ENCODE measurements around the gene YJEFN3. TPM values are rescaled to one million over a fixed set of nuclear protein-coding genes. Genes with fewer than 3 reads are reported as not detected.

YJEFN3 gene
- total RNA-seq, 1 donor from 2014 or later, result 9.5 TPM

- intact Hi-C loops (cut with micrococcal nuclease), result loop anchor here (1.0 kb wide), 2 partner anchors 27 to 196 kb away; partner anchors contain the start of genes MAU2 and SUGP1
Measured at GRCh38 chr19:19515642-19516519, 12.8 kb upstream of the YJEFN3 start, which contains the start of gene NDUFA13. Gene NDUFA13 (plus strand): TSS chr19:19516225. CDS start chr19:19516239, 14 bp downstream.

- intact Hi-C loops (cut with micrococcal nuclease), result no loop called here
Measured at GRCh38 chr19:19517235-19517619, 11.5 kb upstream of the YJEFN3 start.

GRCh38 chr19:19520989-19521388 is 7.7 kb upstream of the YJEFN3 start:
- intact Hi-C loops (cut with micrococcal nuclease), result no loop called here

GRCh38 chr19:19523177-19523576 is 5.5 kb upstream of the YJEFN3 start:
- intact Hi-C loops (cut with micrococcal nuclease), result no loop called here

GRCh38 chr19:19524053-19524452 is 4.7 kb upstream of the YJEFN3 start:
- intact Hi-C loops (cut with micrococcal nuclease), result no loop called here

GRCh38 chr19:19525611-19526380 is 2.9 kb upstream of the YJEFN3 start:
- intact Hi-C loops (cut with micrococcal nuclease), result no loop called here

GRCh38 chr19:19526581-19527370 is 1.9 kb upstream of the YJEFN3 start:
- intact Hi-C loops (cut with micrococcal nuclease), result no loop called here

GRCh38 chr19:19527371-19527656 is 1.4 kb upstream of the YJEFN3 start:
- intact Hi-C loops (cut with micrococcal nuclease), result no loop called here

GRCh38 chr19:19527674-19528625 is 761 bp upstream of the YJEFN3 start:
- intact Hi-C loops (cut with micrococcal nuclease), result no loop called here

GRCh38 chr19:19529783-19530422 is 1.2 kb downstream of the YJEFN3 start:
- intact Hi-C loops (cut with micrococcal nuclease), result loop anchor here (5.0 kb wide), 2 partner anchors 132 to 247 kb away; partner anchors contain the start of gene ATP13A1

GRCh38 chr19:19530423-19530804 is 1.7 kb downstream of the YJEFN3 start:
- intact Hi-C loops (cut with micrococcal nuclease), result loop anchor here (5.0 kb wide), 2 partner anchors 132 to 247 kb away; partner anchors contain the start of gene ATP13A1

GRCh38 chr19:19530889-19531288 is 2.2 kb downstream of the YJEFN3 start:
- intact Hi-C loops (cut with micrococcal nuclease), result loop anchor here (5.0 kb wide), 2 partner anchors 131 to 246 kb away; partner anchors contain the start of gene ATP13A1

- intact Hi-C loops (cut with micrococcal nuclease), result loop anchor here (1.0 to 5.0 kb wide), 3 partner anchors 111 to 245 kb away; partner anchors contain the start of genes ATP13A1 and GMIP
Measured at GRCh38 chr19:19531951-19532805, 3.5 kb downstream of the YJEFN3 start.

GRCh38 chr19:19532806-19533701 is 4.3 kb downstream of the YJEFN3 start:
- intact Hi-C loops (cut with micrococcal nuclease), result loop anchor here (1.0 to 5.0 kb wide), 3 partner anchors 110 to 244 kb away; partner anchors contain the start of genes ATP13A1 and GMIP

GRCh38 chr19:19533841-19534240 is 5.1 kb downstream of the YJEFN3 start:
- intact Hi-C loops (cut with micrococcal nuclease), result loop anchor here (5.0 kb wide), 2 partner anchors 128 to 243 kb away; partner anchors contain the start of gene ATP13A1

- intact Hi-C loops (cut with micrococcal nuclease), result loop anchor here (5.0 kb wide), 2 partner anchors 128 to 243 kb away; partner anchors contain the start of gene ATP13A1
Measured at GRCh38 chr19:19534556-19535265, 6.0 kb downstream of the YJEFN3 start.
